H1 (cell line): Measurements from ENCODE around the gene SLC66A2. TPM values are rescaled to one million over a fixed set of nuclear protein-coding genes. Genes with fewer than 3 reads are reported as not detected.

Experiments used
- ATF2 ChIP-seq: IDR thresholded peaks from 2 replicates; pipeline ENCODE4 v1.6.1; 2012; ENCODE audit warnings: low read length, inconsistent platforms
- CHD7 ChIP-seq: fragments of 300-600 bp; sonication (generic); IDR thresholded peaks from 2 replicates; pipeline ENCODE4 v1.7.1; 2012; ENCODE audit warnings: low read length, moderate library complexity, mild to moderate bottlenecking, inconsistent platforms; ENCODE audit not compliant: insufficient replicate concordance
- EZH2 ChIP-seq: fragments of 200-600 bp; sonication (generic); IDR thresholded peaks from 2 replicates; pipeline ENCODE4 v1.7.1; 2012; ENCODE audit warnings: low read depth, mild to moderate bottlenecking, moderate library complexity, low read length, inconsistent platforms; ENCODE audit not compliant: severe bottlenecking
- NRF1 ChIP-seq: IDR thresholded peaks from 2 replicates; pipeline ENCODE4 v1.6.1; 2011; ENCODE audit warnings: mild to moderate bottlenecking, low read depth, low read length, improper control_type of control experiment
- RXRA ChIP-seq: IDR thresholded peaks from 2 replicates; pipeline ENCODE4 v1.6.1; 2011; ENCODE audit warnings: low read depth, mild to moderate bottlenecking, low read length, moderate library complexity; ENCODE audit not compliant: insufficient read depth
- TCF12 ChIP-seq: IDR thresholded peaks from 2 replicates; pipeline ENCODE4 v1.6.1; 2011; ENCODE audit warnings: low read depth, mild to moderate bottlenecking, low read length
- polyA plus RNA-seq, 7 experiments: library from polyadenylated mRNA; depleted of rRNA in 3 of 7; stranded (reverse) in 5 of 7; unstranded in 2 of 7; fragments of >200 nt in 5 of 7; fragments of 200-250 nt in 2 of 7; gene quantifications; 1 replicate in 5 of 7; 2 replicates in 1 of 7; 4 replicates in 1 of 7; pipeline versions ENCODE4 v1.2.1 to v1.2.3, GENCODE V29; 2011 to 2013; ENCODE audit warnings: missing spikeins in 2 of 7, mixed read lengths in 2 of 7
- total RNA-seq: library from RNA; stranded (reverse); fragmentation: NEBNext Ultra II Directional; extraction: Animal tissue kit (Norgen Biotek cat#: 25700); gene quantifications from 2 replicates; pipeline ENCODE4 v1.2.1, GENCODE V29; 2021
- TF ChIP-seq, protein P1 (sequence below): IDR thresholded peaks from 2 replicates; pipeline ENCODE4 v1.6.1; 2011; ENCODE audit warnings: low read depth, mild to moderate bottlenecking, low read length; ENCODE audit not compliant: insufficient read depth

The SLC66A2 gene
- total and polyA plus RNA-seq, 2 of the 8 experiments (the other 6 are each of a cell fraction or from before 2014, with no cell fraction given): 15.0 to 18.9 TPM

DNA sequence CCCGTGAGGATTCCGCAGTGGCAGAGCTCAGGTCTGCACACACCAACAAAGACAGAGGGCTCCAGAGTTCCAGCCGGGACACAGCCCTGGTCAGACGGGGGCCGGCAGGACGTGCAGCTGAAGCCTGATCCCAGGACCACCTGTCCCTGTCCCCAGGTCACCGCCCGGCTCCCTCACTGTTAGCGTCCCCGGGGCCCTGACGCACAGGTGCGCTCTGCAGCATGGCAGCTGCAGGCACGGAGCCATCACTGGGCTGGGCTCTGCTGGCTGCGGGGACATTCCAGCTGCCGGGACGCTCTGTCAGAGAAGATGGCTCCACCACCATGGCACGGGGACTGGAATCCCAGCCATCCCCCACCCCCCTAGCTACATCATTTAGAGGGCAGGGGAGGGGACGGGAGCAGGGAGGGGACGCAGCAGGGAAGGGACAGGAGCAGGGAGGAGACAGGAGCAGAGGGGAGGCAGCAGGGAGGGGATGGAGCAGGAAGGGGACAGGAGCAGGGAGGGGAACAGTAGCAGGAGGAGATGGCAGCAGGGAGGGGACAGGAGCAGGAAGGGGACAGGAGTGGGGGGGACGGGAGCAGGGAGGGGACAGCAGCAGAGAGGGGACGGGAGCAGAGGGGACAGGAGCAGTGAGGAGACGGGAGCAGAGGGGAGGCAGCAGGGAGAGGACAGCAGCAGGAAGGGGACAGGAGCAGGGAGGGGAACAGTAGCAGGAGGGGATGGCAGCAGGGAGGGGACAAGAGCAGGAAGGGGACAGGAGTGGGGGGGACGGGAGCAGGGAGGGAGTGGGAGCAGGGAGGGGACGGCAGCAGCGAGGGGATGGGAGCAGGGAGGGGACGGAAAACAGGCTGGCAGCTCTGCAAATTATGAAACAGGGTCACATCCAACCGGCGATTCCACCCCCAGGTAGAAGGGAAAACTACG lies 39.8 kb downstream of the SLC66A2 start (continued):
- TF ChIP-seq CHD7 (no peak), NRF1 (no peak), EZH2 (no peak), TCF12 (no peak), ATF2 (no peak), RXRA (no peak)
- TF ChIP-seq, protein P1, sequence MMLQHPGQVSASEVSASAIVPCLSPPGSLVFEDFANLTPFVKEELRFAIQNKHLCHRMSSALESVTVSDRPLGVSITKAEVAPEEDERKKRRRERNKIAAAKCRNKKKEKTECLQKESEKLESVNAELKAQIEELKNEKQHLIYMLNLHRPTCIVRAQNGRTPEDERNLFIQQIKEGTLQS: no peak
